HepG2 (cell line): Measurements from ENCODE around the gene FBXO11. TPM values are rescaled to one million over a fixed set of nuclear protein-coding genes. Genes with fewer than 3 reads are reported as not detected.

Experiments used
- ATAC-seq: fragments of 200-7000 bp; cut with Tn5 transposase; 3 replicates; pipeline ENCODE4 v1.9.1; 2020; ENCODE audit warnings: mild to moderate bottlenecking, moderate library complexity
- BruUV-seq: library from RNA; stranded (reverse); fragments of 400-500 nt; replicated peaks from 2 replicates; lab custom pipeline; 2021; lab: Mats Ljungman, UMichigan
- CTCF ChIA-PET: fragments of 300-600 bp; formaldehyde crosslinking; extraction: SDS; loops from one replicate; lab custom pipeline; 2021; ENCODE audit warnings: low total read pairs, inconsistent platforms, low intra/inter-chr PET ratio; lab: Yijun Ruan, JAX
- POLR2A ChIA-PET: fragments of 350-600 bp; sonication (Branson Sonifier 250); formaldehyde crosslinking; loops from one replicate; lab custom pipeline; 2020; ENCODE audit warnings: antibody characterized with exemption, inconsistent platforms; lab: Yijun Ruan, JAX
- DNase-seq: peaks from one replicate; pipeline ENCODE4 v3.0.0-alpha.2; 2015; ENCODE audit warnings: low spot score
- FAIRE-seq: peaks from 3 replicates; lab custom pipeline; 2011; peaks lifted over from hg19 to GRCh38; lab: Jason Lieb, UNC
- H2AFZ ChIP-seq: one replicate; pipeline ENCODE4 v1.6.1; 2011; ENCODE audit warnings: low read length, inconsistent platforms
- H3K27ac ChIP-seq: fragments of 300-600 bp; 3 replicates; pipeline ENCODE4 v1.8.0; 2011; ENCODE audit warnings: mixed run types, mild to moderate bottlenecking, mixed read lengths, low read length, inconsistent platforms; ENCODE audit not compliant: insufficient read depth; ENCODE audit errors: extremely low read length
- H3K27me3 ChIP-seq, 2 experiments: fragments of 200-600 bp in 1 of 2; 2 replicates in 1 of 2; 3 replicates in 1 of 2; pipeline versions ENCODE4 v1.6.0 to v1.8.0; 2011; ENCODE audit warnings: low read length in 2 of 2, mild to moderate bottlenecking in 2 of 2, moderate library complexity in 2 of 2, inconsistent platforms in 1 of 2; ENCODE audit not compliant: insufficient read depth in 2 of 2, control insufficient read depth in 1 of 2
- H3K36me3 ChIP-seq, 2 experiments: fragments of 200-600 bp in 1 of 2; replicated peaks in 1 of 2; 2 replicates in 1 of 2; 3 replicates in 1 of 2; pipeline versions ENCODE4 v1.5.1 to v1.8.0; 2011; ENCODE audit warnings: low read length in 2 of 2, inconsistent platforms in 1 of 2; ENCODE audit not compliant: insufficient read depth in 2 of 2, control insufficient read depth in 1 of 2
- H3K4me1 ChIP-seq: 2 replicates; pipeline ENCODE4 v1.5.1; 2012; ENCODE audit warnings: low read length, inconsistent platforms; ENCODE audit not compliant: insufficient read depth
- H3K4me2 ChIP-seq: 2 replicates; pipeline ENCODE4 v1.6.0; 2011; ENCODE audit warnings: low read depth, low read length, inconsistent platforms
- H3K4me3 ChIP-seq, 3 experiments: fragments of 200-600 bp in 1 of 3; sonication (generic), shearing (Covaris generic) in 1 of 3; replicated peaks in 1 of 3; 2 replicates each; pipeline ENCODE4 v1.5.1; 2011 to 2016; ENCODE audit warnings: low read length in 3 of 3, inconsistent platforms in 2 of 3, low read depth in 2 of 3, mild to moderate bottlenecking in 2 of 3, control low read depth in 1 of 3, mixed read lengths in 1 of 3; ENCODE audit not compliant: insufficient read depth in 1 of 3
- H3K79me2 ChIP-seq: one replicate; pipeline ENCODE4 v1.6.1; 2011; ENCODE audit warnings: low read length, inconsistent platforms; ENCODE audit not compliant: insufficient read depth
- H3K9ac ChIP-seq: 2 replicates; pipeline ENCODE4 v1.6.0; 2011; ENCODE audit warnings: mild to moderate bottlenecking, low read depth, low read length, inconsistent platforms; ENCODE audit not compliant: insufficient read depth
- H3K9me3 ChIP-seq: 2 replicates; pipeline ENCODE4 v1.5.1; 2012; ENCODE audit warnings: mild to moderate bottlenecking, low read length
- H4K20me1 ChIP-seq: 2 replicates; pipeline ENCODE4 v1.6.0; 2011; ENCODE audit warnings: inconsistent platforms, mild to moderate bottlenecking, low read length, moderate library complexity; ENCODE audit not compliant: insufficient read depth
- FOXJ3 ChIP-seq: sonication (generic); formaldehyde crosslinking; IDR thresholded peaks from 2 replicates; pipeline ENCODE4 v1.4.0; 2020; ENCODE audit warnings: missing genetic modification reagents, mild to moderate bottlenecking, borderline replicate concordance
- FOXK1 ChIP-seq: sonication (generic); formaldehyde crosslinking; IDR thresholded peaks from 2 replicates; pipeline ENCODE4 v1.4.0; 2020; ENCODE audit warnings: low read depth, missing genetic modification reagents, borderline replicate concordance
- HMG20A ChIP-seq: IDR thresholded peaks from 2 replicates; pipeline ENCODE4 v1.6.1; 2016; ENCODE audit warnings: borderline replicate concordance
- MED13 ChIP-seq: sonication (generic); formaldehyde crosslinking; IDR thresholded peaks from 2 replicates; pipeline ENCODE4 v1.5.0; 2020; ENCODE audit warnings: missing genetic modification reagents
- NFIC ChIP-seq: IDR thresholded peaks from 2 replicates; pipeline ENCODE4 v1.6.1; 2012; ENCODE audit warnings: mild to moderate bottlenecking, low read length, inconsistent platforms
- RAD51 ChIP-seq: fragments of 450-650 bp; IDR thresholded peaks from 2 replicates; pipeline ENCODE4 v1.6.1; 2016; ENCODE audit warnings: borderline replicate concordance
- SP1 ChIP-seq, 2 experiments: fragments of 450-650 bp in 1 of 2; sonication (generic) in 1 of 2; formaldehyde crosslinking in 1 of 2; IDR thresholded peaks; 2 replicates each; pipeline versions ENCODE4 v1.4.0 to v1.6.1; 2016 to 2020; ENCODE audit warnings: missing genetic modification reagents in 1 of 2
- TCF7L2 ChIP-seq: IDR thresholded peaks from 2 replicates; pipeline ENCODE4 v1.6.1; 2011; ENCODE audit warnings: mild to moderate bottlenecking, low read depth, low read length, moderate library complexity
- ZBTB37 ChIP-seq: sonication (generic); formaldehyde crosslinking; IDR thresholded peaks from 2 replicates; pipeline ENCODE4 v1.4.0; 2020; ENCODE audit warnings: mild to moderate bottlenecking, missing genetic modification reagents
- ZFP36L1 ChIP-seq: sonication (generic); formaldehyde crosslinking; IDR thresholded peaks from 2 replicates; pipeline ENCODE4 v1.8.0; 2022; ENCODE audit warnings: mild to moderate bottlenecking, missing genetic modification reagents, moderate library complexity
- ZNF296 ChIP-seq: sonication (generic); formaldehyde crosslinking; conservative IDR thresholded peaks from 2 replicates; pipeline ENCODE4 v1.5.0; 2020; ENCODE audit warnings: mild to moderate bottlenecking, missing genetic modification reagents
- ZNF432 ChIP-seq: sonication (generic); formaldehyde crosslinking; IDR thresholded peaks from 2 replicates; pipeline ENCODE4 v1.5.0; 2020; ENCODE audit warnings: missing genetic modification reagents, mild to moderate bottlenecking, borderline replicate concordance
- ZNF775 ChIP-seq: sonication (generic); formaldehyde crosslinking; IDR thresholded peaks from 2 replicates; pipeline ENCODE4 v1.4.0; 2020; ENCODE audit warnings: missing genetic modification reagents, mild to moderate bottlenecking, moderate library complexity, borderline replicate concordance
- ZNF788 ChIP-seq: sonication (generic); formaldehyde crosslinking; IDR thresholded peaks from 2 replicates; pipeline ENCODE4 v1.5.0; 2020; ENCODE audit warnings: mild to moderate bottlenecking, missing genetic modification reagents, borderline replicate concordance
- ZZZ3 ChIP-seq: sonication (generic); formaldehyde crosslinking; IDR thresholded peaks from 2 replicates; pipeline ENCODE4 v1.4.0; 2020; ENCODE audit warnings: missing genetic modification reagents, mild to moderate bottlenecking, borderline replicate concordance
- WGBS: methylation state at CpG from one replicate; pipeline ENCODE4 v1.1.6; 2017; ENCODE audit warnings: low lambda C conversion rate; 5-methylcytosine and 5-hydroxymethylcytosine counted together
- in situ Hi-C: cut with HindIII; loops from 2 replicates; pipeline ENCODE4 v1.10.0; 2017; ENCODE audit warnings: low pct_unique_long_range_greater_than_20kb; ENCODE audit not compliant: extremely low pct_ligation_motif_present
- intact Hi-C: fragments of 100-400 bp; cut with micrococcal nuclease; formaldehyde crosslinking; loops from one replicate; pipeline ENCODE4 v1.10.0; 2022; ENCODE audit not compliant: unreplicated experiment
- polyA plus RNA-seq, 8 experiments: library from polyadenylated mRNA; depleted of rRNA in 3 of 8; stranded (reverse) in 7 of 8; unstranded in 1 of 8; fragments of >200 nt; fragmentation: Illumina TruSeq in 4 of 8; extraction: Trizol in 4 of 8; gene quantifications; 2 replicates each; pipeline versions ENCODE4 v1.2.1 to v1.2.3, GENCODE V29; 2011 to 2016; ENCODE audit warnings: low read depth in 4 of 8, missing spikeins in 1 of 8, mixed read lengths in 1 of 8; ENCODE audit not compliant: insufficient read depth in 1 of 8
- total RNA-seq, 5 experiments: library from RNA; depleted of rRNA; stranded (reverse); fragments of >200 nt; fragmentation: Illumina TruSeq; extraction: Trizol; gene quantifications; 2 replicates each; pipeline ENCODE4 v1.2.3, GENCODE V29; 2016; ENCODE audit warnings: low read depth in 1 of 5
- TF ChIP-seq, protein P1 (sequence below): IDR thresholded peaks from 2 replicates; pipeline ENCODE4 v1.6.1; 2016
- TF ChIP-seq, protein P2 (sequence below): sonication (generic); formaldehyde crosslinking; IDR thresholded peaks from 2 replicates; pipeline ENCODE4 v1.5.0; 2020; ENCODE audit warnings: missing genetic modification reagents
- TF ChIP-seq, protein P3 (sequence below): sonication (generic); formaldehyde crosslinking; IDR thresholded peaks from 2 replicates; pipeline ENCODE4 v1.5.0; 2020; ENCODE audit warnings: missing genetic modification reagents
- TF ChIP-seq, protein P4 (sequence below): sonication (generic); formaldehyde crosslinking; IDR thresholded peaks from 2 replicates; pipeline ENCODE4 v1.8.0; 2022; ENCODE audit warnings: missing genetic modification reagents, mild to moderate bottlenecking, inconsistent platforms, borderline replicate concordance

Gene FBXO11
- total and polyA plus RNA-seq, 2 of the 13 experiments (the other 11 are each of a cell fraction or from before 2014, with no cell fraction given) = 27.9 to 47.6 TPM

DNA sequence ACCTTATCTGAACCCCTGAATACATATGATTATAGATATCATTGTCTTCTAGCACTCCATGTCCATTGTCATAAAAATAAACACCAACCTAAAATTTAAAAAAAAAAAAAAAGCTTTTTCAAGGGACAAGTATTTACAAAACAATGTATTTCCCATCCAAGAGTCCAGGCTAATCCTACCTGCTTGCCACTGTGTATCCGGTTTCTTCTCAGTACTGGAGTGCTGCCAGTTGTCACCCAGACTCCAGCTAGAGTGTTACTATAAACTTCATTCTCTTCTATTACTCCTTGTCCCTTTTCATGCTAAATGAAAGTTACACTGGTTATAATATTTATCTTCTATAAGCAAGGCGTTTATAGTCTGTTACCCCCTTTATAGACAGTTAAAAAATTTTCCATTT is 87.5 kb downstream of the FBXO11 start (continued):
- no peak for TF ChIP-seq FOXJ3 (CRISPR knock-in tag)
- TF ChIP-seq, protein P1, sequence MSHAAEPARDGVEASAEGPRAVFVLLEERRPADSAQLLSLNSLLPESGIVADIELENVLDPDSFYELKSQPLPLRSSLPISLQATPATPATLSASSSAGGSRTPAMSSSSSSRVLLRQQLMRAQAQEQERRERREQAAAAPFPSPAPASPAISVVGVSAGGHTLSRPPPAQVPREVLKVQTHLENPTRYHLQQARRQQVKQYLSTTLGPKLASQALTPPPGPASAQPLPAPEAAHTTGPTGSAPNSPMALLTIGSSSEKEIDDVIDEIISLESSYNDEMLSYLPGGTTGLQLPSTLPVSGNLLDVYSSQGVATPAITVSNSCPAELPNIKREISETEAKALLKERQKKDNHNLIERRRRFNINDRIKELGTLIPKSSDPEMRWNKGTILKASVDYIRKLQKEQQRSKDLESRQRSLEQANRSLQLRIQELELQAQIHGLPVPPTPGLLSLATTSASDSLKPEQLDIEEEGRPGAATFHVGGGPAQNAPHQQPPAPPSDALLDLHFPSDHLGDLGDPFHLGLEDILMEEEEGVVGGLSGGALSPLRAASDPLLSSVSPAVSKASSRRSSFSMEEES (CRISPR knock-in tag) = no peak
- no peak for TF ChIP-seq NFIC
- no peak for TF ChIP-seq ZNF775 (CRISPR knock-in tag)
- TF ChIP-seq, protein P2, sequence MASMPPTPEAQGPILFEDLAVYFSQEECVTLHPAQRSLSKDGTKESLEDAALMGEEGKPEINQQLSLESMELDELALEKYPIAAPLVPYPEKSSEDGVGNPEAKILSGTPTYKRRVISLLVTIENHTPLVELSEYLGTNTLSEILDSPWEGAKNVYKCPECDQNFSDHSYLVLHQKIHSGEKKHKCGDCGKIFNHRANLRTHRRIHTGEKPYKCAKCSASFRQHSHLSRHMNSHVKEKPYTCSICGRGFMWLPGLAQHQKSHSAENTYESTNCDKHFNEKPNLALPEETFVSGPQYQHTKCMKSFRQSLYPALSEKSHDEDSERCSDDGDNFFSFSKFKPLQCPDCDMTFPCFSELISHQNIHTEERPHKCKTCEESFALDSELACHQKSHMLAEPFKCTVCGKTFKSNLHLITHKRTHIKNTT (CRISPR knock-in tag) = no peak
- no peak for TF ChIP-seq ZNF788 (CRISPR knock-in tag)
- TF ChIP-seq ZNF296 = no peak
- TF ChIP-seq ZFP36L1 (CRISPR knock-in tag) = no peak
- TF ChIP-seq, protein P3, sequence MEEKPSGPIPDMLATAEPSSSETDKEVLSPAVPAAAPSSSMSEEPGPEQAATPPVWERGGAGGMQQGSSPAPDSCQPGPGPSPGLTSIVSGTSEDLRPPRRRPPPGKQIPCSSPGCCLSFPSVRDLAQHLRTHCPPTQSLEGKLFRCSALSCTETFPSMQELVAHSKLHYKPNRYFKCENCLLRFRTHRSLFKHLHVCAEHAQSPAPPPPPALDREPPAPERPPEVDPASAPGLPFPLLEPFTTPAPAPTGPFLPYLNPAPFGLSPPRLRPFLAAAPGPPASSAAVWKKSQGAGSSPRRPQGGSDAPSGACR (CRISPR knock-in tag) = no peak
- TF ChIP-seq HMG20A (CRISPR knock-in tag) = no peak

GRCh38 chr2:47815764-47816163 is 90.5 kb downstream of the FBXO11 start:
- CTCF ChIA-PET = no interaction called here
- BruUV-seq = no TSS peak
- ATAC-seq = no peak; the same call in 2 of the 3 replicates
- intact Hi-C loops = no loop called here
- Histone ChIP-seq H3K9me3 (no peaks in the 10 kb centered on the region), H3K27me3 (no peaks in the 10 kb centered on the region), H3K4me2 (no peak overlapping the region), H4K20me1 (no peaks in the 10 kb centered on the region), H3K27ac (no peak overlapping the region), H2AFZ (no peak overlapping the region), H3K4me1 (no peaks in the 10 kb centered on the region), H3K36me3 (peaks cover 15 to 76% of the 10 kb centered on the region in 2 experiments), H3K9ac (no peak overlapping the region), H3K4me3 (no peak overlapping the region), H3K79me2 (no peaks in the 10 kb centered on the region)
- POLR2A ChIA-PET = no interaction called here
- WGBS = 97% methylated on average over 5 of the region's 10 CpGs
- DNase-seq = no peak
- no peak for FAIRE-seq
- in situ Hi-C loops = no loop called here
- TF ChIP-seq TCF7L2 (no peak), MED13 (CRISPR knock-in tag) (no peak), RAD51 (no peak), ZBTB37 (no peak), ZZZ3 (no peak), SP1 (IDR thresholded peaks at IDR 0.05) (no peak), SP1 (CRISPR knock-in tag; IDR thresholded peaks at IDR 0.05) (no peak), FOXK1 (CRISPR knock-in tag) (no peak), ZNF432 (CRISPR knock-in tag) (no peak)
- TF ChIP-seq, protein P4, sequence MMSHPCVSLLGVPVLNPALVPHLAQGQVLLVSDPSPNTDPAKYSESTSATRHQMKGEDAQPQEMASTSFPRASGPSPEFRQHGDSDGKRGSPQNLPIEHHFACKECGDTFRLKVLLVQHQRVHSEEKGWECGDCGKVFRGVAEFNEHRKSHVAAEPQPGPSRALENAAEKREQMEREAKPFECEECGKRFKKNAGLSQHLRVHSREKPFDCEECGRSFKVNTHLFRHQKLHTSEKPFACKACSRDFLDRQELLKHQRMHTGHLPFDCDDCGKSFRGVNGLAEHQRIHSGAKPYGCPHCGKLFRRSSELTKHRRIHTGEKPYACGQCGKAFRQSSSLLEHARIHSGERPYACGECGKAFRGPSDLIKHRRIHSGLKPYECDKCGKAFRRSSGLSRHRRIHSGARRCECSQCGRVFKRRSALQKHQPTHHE = no peak
